GM12873 (cell line): Measurements from ENCODE around the gene MUC6.

Experiments used
- CTCF ChIP-seq: IDR thresholded peaks from 2 replicates; pipeline ENCODE4 v1.5.1; 2012; ENCODE audit warnings: low read depth, mild to moderate bottlenecking, moderate library complexity, low read length, control low read depth; ENCODE audit not compliant: insufficient read depth; ENCODE audit errors: missing control alignments

MUC6 gene

GRCh38 chr11:1041936-1042608 lies 5.6 kb upstream of the MUC6 start:
- no peak for TF ChIP-seq CTCF

GRCh38 chr11:1041471-1041870 lies 5.0 kb upstream of the MUC6 start:
- TF ChIP-seq CTCF: no peak

- no peak for TF ChIP-seq CTCF
Observed at GRCh38 chr11:1041149-1041467, 4.6 kb upstream of the MUC6 start.

- no peak for TF ChIP-seq CTCF
Observed at GRCh38 chr11:1040428-1041148, 4.1 kb upstream of the MUC6 start.

- TF ChIP-seq CTCF: no peak
Observed at GRCh38 chr11:1039481-1040427, 3.2 kb upstream of the MUC6 start.

- TF ChIP-seq CTCF: no peak
Observed at GRCh38 chr11:1038921-1039320, 2.4 kb upstream of the MUC6 start.

GRCh38 chr11:1038361-1038760 lies 1.8 kb upstream of the MUC6 start:
- no peak for TF ChIP-seq CTCF
